Ammon's horn (tissue), 1 donor: ENCODE measurements around the gene EDN1.
"Not testable (repeated sequence)": the region's sequence is repeated elsewhere in the genome, so short reads cannot be mapped to it uniquely, and the experiment has no call there.

Experiments used
- DNase-seq: peaks from one replicate; pipeline ENCODE4 v3.0.0-alpha.2; 2016; ENCODE audit warnings: low spot score

Gene EDN1

GRCh38 chr6:12327391-12327790 is 37.2 kb downstream of the EDN1 start:
- no peak for DNase-seq

- no peak for DNase-seq
Observed at GRCh38 chr6:12327988-12328387, 37.8 kb downstream of the EDN1 start.

- no peak for DNase-seq
Observed at GRCh38 chr6:12328701-12329100, 38.5 kb downstream of the EDN1 start.

GRCh38 chr6:12331474-12331873 is 41.3 kb downstream of the EDN1 start:
- no peak for DNase-seq

- no peak for DNase-seq
Observed at GRCh38 chr6:12331951-12332749, 42.0 kb downstream of the EDN1 start.

- DNase-seq: not testable (repeated sequence)
Observed at GRCh38 chr6:12332750-12333079, 42.6 kb downstream of the EDN1 start.

- DNase-seq: no peak
Observed at GRCh38 chr6:12333128-12333527, 43.0 kb downstream of the EDN1 start.

GRCh38 chr6:12334526-12335130 is 44.5 kb downstream of the EDN1 start:
- no peak for DNase-seq

GRCh38 chr6:12335131-12335527 is 45.0 kb downstream of the EDN1 start:
- no peak for DNase-seq

GRCh38 chr6:12335717-12336116 is 45.6 kb downstream of the EDN1 start:
- no peak for DNase-seq

GRCh38 chr6:12336121-12336971 is 46.2 kb downstream of the EDN1 start:
- no peak for DNase-seq

- DNase-seq: no peak
Observed at GRCh38 chr6:12339022-12339421, 48.9 kb downstream of the EDN1 start.

- DNase-seq: peak; percentile 9
Observed at GRCh38 chr6:12339808-12340487, 49.8 kb downstream of the EDN1 start.

- no peak for DNase-seq
Observed at GRCh38 chr6:12340488-12340818, 50.3 kb downstream of the EDN1 start.

- no peak for DNase-seq
Observed at GRCh38 chr6:12342664-12343063, 52.5 kb downstream of the EDN1 start.

- no peak for DNase-seq
Observed at GRCh38 chr6:12343122-12343439, 52.9 kb downstream of the EDN1 start.

GRCh38 chr6:12343440-12344162 is 53.4 kb downstream of the EDN1 start:
- no peak for DNase-seq

GRCh38 chr6:12344296-12344695 is 54.1 kb downstream of the EDN1 start:
- DNase-seq: no peak

GRCh38 chr6:12344961-12345693 is 55.0 kb downstream of the EDN1 start:
- DNase-seq: no peak

- DNase-seq: no peak
Observed at GRCh38 chr6:12345694-12346058, 55.5 kb downstream of the EDN1 start.
